NCI-H2081 (cell line): Measurements from ENCODE around the gene FBXL16.

Source experiments
- DNase-seq, 2 experiments: peaks; one replicate each; lab custom pipeline; 2025; lab: John Stamatoyannopoulos, UW

Gene FBXL16

GRCh38 chr16:676913-677312, 28.7 kb downstream of the FBXL16 start:
- peak; percentile 38 to 65 for DNase-seq

- DNase-seq, result no peak
These were observed 29.1 kb downstream of the FBXL16 start for GRCh38 chr16:676565-676902.

GRCh38 chr16:675884-676564, 29.6 kb downstream of the FBXL16 start:
- DNase-seq, result no peak

GRCh38 chr16:674968-675883, 30.4 kb downstream of the FBXL16 start, which contains the start of gene RHBDL1:
Gene RHBDL1 (plus strand): TSS chr16:675671. CDS start chr16:675791, 120 bp downstream.
- DNase-seq, result no peak

GRCh38 chr16:674214-674881, 31.3 kb downstream of the FBXL16 start:
- DNase-seq, result no peak

GRCh38 chr16:673399-673991, 32.1 kb downstream of the FBXL16 start:
- DNase-seq, result no peak

- no peak for DNase-seq
These were observed 32.8 kb downstream of the FBXL16 start for GRCh38 chr16:672851-673250.

GRCh38 chr16:672371-672770, 33.2 kb downstream of the FBXL16 start:
- no peak for DNase-seq

GRCh38 chr16:671353-672131, 34.1 kb downstream of the FBXL16 start:
- no peak for DNase-seq

- no peak for DNase-seq
These were observed 34.9 kb downstream of the FBXL16 start for GRCh38 chr16:670485-671352.

- no peak for DNase-seq
These were observed 35.9 kb downstream of the FBXL16 start for GRCh38 chr16:669666-670065.

GRCh38 chr16:668519-669171, 37.0 kb downstream of the FBXL16 start:
- DNase-seq, result no peak

GRCh38 chr16:667780-668518, 37.7 kb downstream of the FBXL16 start, which contains the start of gene RHOT2:
Gene RHOT2 (plus strand): TSS chr16:668132. CDS start chr16:668200, 68 bp downstream.
- DNase-seq, result peak; percentile 88 to 89

- no peak for DNase-seq
These were observed 38.4 kb downstream of the FBXL16 start for GRCh38 chr16:667113-667779.

- no peak for DNase-seq
These were observed 39.0 kb downstream of the FBXL16 start for GRCh38 chr16:666572-666971.

GRCh38 chr16:662597-662996, 43.0 kb downstream of the FBXL16 start:
- no peak for DNase-seq

- no peak for DNase-seq
These were observed 43.5 kb downstream of the FBXL16 start for GRCh38 chr16:662095-662494.

GRCh38 chr16:661184-661821, 44.3 kb downstream of the FBXL16 start:
- no peak for DNase-seq
